Suprapubic skin (tissue), 3 donors: ENCODE results near the gene EXOC2.

Experiments
- POLR2AphosphoS5 ChIP-seq, 3 donors: sonication (generic); formaldehyde crosslinking; IDR thresholded peaks; one replicate each; pipeline ENCODE4 v1.6.1; 2017; ENCODE audit warnings: antibody characterized with exemption in 3 of 3
- TF ChIP-seq, protein P1 (sequence below), 2 donors: fragments of 200-600 bp in 1 of 2; fragments of 450-650 bp in 1 of 2; sonication (generic) in 1 of 2; IDR thresholded peaks; one replicate each; pipeline ENCODE4 v1.5.1; 2016 to 2019; ENCODE audit warnings: antibody characterized with exemption in 2 of 2, mild to moderate bottlenecking in 1 of 2, moderate library complexity in 1 of 2

DNA sequence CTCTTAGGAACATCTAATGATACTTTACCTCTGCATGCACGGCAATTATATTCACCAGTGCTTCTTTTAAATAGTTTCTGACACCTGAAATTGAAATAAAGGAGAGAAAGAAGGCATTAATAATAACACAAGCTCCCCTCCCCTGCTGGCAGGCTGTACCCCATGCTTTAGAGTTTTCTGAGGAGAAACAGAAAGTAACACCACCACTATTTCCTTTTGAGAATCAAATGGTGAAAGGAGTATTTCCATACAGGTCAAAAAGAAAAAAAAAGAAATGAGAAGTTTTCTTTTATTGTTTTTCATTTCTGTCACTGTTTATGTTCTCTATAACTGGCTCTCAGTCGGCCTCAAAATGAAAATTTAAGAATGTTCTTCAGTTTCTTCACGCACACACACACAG, 193.3 kb downstream of the EXOC2 start:
- TF ChIP-seq, protein P1, sequence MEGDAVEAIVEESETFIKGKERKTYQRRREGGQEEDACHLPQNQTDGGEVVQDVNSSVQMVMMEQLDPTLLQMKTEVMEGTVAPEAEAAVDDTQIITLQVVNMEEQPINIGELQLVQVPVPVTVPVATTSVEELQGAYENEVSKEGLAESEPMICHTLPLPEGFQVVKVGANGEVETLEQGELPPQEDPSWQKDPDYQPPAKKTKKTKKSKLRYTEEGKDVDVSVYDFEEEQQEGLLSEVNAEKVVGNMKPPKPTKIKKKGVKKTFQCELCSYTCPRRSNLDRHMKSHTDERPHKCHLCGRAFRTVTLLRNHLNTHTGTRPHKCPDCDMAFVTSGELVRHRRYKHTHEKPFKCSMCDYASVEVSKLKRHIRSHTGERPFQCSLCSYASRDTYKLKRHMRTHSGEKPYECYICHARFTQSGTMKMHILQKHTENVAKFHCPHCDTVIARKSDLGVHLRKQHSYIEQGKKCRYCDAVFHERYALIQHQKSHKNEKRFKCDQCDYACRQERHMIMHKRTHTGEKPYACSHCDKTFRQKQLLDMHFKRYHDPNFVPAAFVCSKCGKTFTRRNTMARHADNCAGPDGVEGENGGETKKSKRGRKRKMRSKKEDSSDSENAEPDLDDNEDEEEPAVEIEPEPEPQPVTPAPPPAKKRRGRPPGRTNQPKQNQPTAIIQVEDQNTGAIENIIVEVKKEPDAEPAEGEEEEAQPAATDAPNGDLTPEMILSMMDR (IDR thresholded peaks at IDR 0.05): no peak
- TF ChIP-seq POLR2AphosphoS5 (IDR thresholded peaks at IDR 0.05): no peak
